KBM-7 (cell line): ENCODE results near the gene PHF19.

Source experiments
- DNase-seq: peaks from one replicate; pipeline ENCODE4 v3.0.0-alpha.2; 2015
- in situ Hi-C: fragments of 300-500 bp; cut with MboI; formaldehyde crosslinking; loops from 2 replicates; pipeline ENCODE4 v1.14.3; 2020; ENCODE audit warnings: low sequenced_read_pairs, low pct_unique_long_range_greater_than_20kb, mixed read lengths

PHF19 gene

DNA sequence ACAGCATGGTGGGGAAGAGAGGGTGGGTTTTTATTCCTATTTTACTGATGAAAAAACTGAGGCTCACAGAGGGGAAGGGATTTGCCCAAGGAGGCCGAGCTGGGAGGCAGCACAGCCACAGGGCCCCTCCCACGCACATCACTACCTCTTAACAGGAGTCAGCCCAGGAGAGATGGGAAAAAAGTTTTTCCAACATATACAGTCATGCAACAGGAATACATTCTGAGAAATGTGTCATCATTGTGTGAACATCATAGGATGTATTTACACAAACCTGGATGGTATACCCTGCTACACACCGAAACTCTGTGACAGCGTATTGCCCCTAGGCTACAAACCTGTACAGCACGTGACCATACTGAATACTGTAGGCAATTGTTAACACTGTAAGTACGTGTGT, 38.0 kb upstream of the PHF19 start:
- DNase-seq, result no peak
- in situ Hi-C loops, result no loop called here

DNA sequence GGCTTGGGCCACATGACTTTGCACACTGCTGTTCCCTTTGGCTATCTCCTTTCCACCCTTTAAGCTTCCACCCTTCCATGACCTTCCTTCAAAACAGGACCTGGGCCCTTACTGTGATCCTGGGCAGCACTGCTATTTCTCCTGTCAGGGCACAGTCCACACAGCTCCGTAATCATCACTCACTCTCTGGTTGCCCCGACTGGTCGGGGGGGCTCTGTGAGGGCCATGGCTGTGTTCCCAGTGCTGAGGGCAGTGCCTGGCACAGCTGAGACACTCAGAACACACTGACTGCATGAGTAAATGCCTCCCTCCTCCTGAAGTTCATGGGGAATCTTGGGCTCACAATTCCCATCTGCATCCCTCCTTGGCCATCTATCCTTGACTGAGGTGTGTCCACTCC, 37.4 kb upstream of the PHF19 start:
- in situ Hi-C loops, result no loop called here
- DNase-seq, result no peak

DNA sequence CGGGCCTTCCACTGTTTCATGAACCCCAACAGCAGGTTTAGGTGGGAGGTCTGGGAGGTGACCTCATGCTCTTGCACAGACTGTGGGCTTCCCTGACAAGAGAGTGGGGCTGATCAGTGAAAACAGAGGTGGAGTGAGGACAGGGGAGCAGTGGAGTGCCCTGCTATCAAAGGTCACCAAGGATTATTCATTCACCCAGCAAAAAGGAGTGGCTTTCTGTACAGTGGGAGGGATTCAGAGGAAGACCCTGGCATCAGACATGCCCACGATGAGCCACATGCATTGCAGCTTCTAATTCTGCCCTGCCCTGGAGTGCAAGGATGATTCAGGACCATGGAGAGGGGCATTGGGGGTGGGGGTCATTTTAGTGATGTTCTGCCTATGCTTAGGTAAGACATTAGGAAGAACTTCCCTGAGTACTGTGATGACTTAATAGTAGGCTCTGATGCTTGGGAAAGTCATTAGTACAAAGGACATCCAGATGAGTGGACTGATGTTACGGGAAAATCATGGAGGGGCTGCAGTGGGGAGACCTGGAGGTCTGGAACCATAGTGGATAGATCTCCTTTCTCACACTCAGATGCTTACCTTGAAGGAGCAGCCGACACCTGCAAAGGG, 36.8 kb upstream of the PHF19 start:
- in situ Hi-C loops, result no loop called here

DNA sequence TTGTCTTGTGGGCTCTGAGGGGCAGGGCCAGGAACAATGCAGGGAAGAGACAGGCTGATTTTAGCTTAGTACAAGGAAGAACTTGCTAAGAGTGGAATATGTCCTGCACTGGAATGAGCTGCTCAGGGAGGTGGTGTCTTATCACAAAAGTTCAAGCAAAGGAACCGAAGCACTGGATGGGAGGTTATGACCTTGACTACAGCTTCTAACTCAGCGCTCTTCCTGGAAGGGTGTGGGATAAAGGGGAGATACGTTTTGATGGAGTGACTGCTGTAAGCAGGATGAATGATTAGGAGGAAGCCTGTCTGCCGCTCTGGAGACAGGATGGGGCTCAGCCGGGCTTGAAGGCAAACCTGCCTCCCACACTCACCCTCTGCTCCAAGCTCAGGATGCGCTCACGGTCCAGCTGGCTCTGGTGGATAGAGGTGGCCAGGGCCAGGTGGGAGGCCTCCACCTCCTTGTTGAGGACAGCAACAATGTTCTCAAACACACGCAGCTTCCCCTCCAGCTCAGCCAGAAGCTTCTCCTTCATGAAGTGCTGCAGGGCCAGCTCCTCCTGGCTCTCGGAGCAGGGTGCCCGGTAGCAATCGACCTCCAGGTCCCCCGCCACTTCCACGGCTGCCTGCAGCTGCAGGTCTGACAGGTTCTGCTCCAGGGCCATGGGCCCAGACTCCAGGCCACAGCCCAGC, 36.1 kb upstream of the PHF19 start:
- in situ Hi-C loops, result no loop called here
- no peak for DNase-seq

More for the DNA sequence above, 36.8 kb upstream of the PHF19 start:
- DNase-seq, result no peak

DNA sequence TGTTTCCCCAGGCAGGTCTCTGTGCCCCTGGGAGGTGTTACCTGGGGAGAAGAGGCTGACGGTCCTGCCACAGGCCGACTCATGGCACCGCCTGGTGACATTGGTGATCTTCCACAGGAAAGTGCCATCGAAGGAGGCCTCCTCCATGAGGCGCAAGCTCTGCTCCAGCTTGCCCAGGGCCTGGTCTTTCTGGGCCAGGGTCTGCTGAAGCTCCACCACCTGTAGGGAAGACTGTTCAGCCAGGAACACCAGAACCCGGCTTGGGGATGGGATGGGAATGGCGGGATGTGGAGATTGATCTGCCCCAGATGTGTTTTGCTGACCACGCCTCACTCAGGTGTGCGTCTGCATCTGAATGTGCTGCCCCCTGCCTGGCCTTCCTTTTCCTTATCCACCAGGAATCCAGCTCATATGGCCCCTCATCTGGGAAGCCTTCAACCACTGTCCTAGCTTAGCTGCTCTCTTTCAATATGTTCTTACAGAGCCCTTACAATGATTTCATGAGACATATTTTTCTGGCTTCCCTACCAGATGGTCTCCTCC, 34.4 kb upstream of the PHF19 start:
- in situ Hi-C loops, result no loop called here
- DNase-seq, result no peak

DNA sequence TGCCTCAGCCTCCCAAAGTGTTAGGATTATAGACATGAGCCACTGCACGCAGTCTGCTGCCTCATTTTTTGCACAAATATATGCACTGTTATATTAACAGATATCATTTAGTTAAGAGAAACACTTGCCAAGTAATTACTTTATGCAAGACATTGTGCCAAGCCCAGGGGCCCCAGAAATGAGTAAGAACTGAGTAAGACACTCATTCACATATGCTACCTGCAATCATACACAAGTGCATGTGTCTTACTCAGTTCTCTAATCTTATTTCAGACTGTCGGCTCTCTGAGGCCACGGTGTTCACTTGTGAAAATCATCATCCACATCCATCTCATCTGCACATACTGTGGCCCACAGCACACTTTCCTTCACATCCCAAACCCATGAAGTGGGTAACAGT, 33.7 kb upstream of the PHF19 start:
- in situ Hi-C loops, result no loop called here
- DNase-seq, result no peak

DNA sequence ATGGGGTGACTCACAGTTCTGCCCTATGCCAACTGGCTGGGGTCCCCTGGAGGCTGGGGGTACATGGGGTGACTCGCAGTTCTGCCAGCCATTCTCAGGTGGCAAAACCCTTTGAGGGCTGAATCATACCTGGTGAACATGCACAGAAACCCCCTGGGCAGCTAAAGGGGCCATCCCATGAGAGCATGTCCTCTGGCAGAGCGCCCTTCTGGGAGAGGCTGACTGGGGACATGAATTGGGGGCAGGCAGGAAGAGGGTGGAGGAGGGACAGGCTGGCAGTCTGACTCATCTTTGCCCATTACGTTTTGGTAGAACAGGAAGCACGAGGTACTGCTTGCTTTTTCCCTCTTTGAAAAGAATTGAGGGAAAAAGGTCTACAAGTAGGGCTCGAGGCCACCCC, 32.9 kb upstream of the PHF19 start:
- in situ Hi-C loops, result no loop called here
- no peak for DNase-seq

DNA sequence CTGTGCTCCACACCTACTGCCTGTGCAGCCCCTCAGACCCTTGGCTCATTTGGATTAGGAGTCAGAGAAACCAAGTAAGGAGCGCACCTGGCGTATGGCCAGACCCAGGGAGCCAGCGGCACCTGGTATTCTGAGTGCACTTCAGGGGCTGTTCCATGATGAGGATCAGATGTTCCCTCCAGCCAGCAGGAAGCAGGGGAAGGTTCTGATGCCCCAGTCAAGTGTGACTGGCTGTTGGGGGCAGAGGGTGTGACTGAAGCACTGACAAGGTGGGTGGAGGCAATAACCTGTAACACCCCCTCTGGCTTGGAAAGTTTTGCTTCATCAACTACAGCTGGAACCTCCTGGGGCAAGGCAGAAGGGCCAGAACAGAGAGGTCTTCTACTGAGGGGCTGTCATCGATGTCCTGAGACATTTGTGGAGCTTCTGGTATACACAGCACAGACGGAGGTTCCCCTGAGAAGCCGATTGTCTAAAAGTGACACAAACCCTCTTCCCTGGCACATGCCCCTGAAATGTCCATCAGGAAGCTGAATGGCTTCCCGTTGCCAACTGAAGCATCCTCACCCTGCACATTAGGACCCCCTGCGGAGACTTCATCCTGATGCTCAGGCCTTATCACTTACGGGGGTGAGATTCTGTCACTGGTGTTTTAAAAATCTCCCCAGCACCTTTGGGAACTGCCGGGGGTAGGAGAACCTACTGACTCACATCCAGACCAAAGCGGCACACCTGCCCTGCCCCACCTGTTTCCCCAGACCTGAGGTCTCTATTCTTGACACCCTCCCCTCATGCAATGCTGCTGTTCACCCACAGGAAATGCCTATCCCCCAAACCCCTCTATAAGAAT, 28.6 kb upstream of the PHF19 start:
- no peak for DNase-seq
- in situ Hi-C loops, result no loop called here

DNA sequence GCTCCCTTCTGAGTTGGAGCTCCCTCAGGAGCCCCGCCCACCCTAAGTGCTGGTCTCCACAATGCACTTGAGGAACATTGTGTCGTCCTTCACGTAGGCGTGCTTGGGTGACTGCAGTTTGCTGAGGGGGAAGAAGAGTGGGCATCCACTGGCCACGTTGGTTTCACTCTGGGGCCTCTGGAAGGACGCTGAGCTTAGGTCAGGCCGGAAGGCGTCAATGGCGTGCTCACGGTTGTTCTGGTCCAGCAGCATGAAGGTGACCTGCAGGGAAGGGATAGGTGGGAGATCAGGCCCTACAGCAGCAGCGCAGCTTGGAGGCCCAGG, 28.0 kb upstream of the PHF19 start:
- DNase-seq, result no peak
- in situ Hi-C loops, result no loop called here

DNA sequence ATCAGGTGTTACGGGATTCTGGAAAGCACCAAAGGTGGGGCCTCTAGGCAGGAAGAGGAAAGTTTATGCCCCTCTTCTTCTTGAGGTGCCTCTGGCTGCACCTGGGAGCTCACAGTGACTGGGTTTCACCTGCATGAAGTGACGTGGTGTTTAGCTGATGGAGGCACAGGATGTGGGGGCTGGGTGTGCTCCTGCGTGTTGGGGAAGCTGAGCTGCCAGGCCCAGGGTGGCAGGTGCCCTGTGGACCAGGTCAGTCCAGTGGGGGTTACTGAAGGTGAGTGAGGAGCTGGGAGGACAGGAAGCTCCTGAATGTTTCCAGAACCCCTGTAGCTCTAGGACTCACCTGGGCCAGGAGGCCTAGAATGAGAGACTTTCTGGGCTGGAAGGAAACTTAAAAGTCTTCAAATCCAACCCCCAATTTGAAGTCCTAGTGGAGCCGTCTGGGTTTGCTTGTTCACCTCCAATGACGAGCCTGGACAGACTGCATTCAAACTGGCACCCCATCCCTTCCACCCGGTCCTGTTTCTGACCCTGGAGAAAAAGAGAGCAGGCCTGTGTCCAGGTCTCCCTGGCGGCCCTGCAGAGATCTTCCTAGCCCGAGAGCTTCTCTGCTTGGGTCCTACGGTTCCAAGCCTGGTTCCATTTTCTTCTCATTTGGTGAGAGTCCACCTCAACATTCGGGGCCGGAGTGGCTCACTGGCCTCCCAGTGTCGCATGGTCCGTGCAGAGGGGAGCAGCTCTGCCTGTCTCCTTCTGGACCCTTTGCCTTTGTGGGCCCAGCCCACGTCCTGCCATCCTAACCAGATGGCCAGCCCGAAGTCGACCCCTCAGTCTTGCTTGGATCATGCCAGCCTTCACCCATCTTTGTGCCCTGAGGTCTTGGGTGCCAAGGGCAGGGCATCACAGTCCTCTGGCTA, 27.3 kb upstream of the PHF19 start:
- in situ Hi-C loops, result no loop called here
- no peak for DNase-seq

DNA sequence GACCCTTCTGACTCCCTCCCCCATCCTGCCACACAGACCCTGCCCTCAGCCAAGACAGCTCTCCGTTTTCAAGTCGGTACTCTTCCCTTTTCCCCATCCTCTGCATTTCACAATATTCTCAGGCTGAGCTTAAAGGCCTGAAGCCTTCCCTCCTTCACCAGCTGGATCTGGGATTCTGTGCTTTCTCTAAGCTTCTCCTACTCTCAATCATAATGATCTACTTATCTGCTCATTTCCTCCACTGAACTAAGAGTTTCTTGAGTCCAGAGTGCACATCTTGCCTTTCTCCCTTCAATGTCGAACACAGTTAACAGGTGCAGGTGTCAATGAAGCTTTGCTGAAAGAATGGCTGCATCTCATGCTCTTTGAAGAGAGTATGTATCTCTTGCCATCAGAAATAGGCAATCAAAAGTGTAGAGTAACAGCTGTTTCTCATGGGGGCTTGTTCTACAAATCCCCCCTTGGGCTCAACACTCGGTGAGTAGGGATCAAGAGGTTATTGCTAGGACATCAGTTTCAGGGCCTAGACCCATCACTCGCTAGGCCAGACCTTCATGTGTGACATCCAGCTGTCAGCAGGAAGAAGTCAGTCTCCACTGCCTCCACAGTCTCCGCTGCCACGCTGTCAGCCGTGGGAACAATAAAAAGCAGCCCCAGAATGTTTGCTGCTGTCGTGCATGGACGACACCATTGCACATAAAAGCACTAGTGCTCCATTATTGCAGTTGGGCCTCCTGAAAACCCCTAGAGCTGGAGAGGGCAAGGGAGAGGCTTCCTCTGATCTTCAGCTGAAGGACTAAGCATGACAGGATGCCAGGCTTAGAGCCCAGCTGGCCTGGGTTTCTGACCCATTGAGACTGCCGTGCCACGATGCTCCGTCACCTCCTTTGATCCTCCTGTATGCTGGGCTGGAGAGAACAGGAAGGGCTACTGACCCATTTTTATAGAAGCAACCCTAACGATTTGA, 25.9 kb upstream of the PHF19 start:
- in situ Hi-C loops, result no loop called here
- no peak for DNase-seq

DNA sequence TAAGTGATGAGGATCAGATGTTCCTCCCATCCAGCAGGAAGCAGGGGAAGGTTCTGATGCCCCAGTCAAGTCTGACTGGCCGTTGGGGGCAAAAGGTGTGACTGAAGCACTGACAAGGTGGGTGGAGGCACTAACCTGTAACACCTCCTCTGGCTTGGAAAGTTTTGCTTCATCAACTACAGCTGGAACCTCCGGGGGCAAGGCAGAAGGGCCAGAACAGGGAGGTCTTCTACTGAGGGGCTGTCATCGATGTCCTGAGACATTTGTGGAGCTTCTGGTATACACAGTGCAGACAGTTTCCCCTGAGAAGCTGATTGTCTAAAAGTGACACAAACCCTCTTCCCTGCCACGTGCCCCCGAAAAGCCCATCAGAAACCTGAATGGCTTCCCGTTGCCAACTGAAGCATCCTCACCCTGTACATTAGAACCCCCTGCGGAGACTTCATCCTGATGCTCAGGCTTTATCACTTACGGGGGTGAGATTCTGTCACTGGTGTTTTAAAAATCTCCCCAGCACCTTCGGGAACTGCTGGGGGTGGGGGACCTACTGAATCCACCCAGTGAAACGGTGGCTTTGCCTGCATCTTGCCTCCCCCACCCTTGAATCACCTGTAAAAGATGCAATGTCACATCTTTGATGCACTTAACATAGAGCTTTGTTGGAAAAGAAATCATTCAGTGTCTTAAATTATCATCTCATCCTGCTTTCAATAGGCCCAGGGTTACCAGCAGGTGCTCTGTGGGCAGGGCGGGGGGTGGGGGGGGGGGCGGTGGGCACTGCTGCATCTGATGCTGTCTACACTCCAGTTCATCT, 25.0 kb upstream of the PHF19 start:
- in situ Hi-C loops, result no loop called here
- DNase-seq, result no peak

DNA sequence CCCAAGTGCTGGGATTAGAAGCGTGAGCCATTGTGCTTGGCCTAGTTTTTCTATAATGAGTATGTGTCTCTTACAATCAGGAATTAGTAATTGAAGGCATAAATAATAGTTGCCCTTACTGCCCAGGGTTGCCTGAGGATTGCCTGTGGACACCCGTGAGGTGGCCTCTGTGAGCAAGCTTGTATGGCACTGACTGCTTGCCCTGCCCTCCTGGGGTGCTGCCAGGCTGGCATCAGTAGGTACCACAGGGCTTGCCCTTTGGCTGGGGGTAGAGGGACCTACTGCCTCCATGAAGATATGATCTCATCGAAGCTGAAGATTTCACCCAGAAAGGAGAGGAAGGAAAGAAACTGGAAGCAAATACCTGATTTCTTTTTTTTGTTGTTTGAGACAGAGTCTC, 23.8 kb upstream of the PHF19 start:
- DNase-seq, result no peak
- in situ Hi-C loops, result no loop called here

DNA sequence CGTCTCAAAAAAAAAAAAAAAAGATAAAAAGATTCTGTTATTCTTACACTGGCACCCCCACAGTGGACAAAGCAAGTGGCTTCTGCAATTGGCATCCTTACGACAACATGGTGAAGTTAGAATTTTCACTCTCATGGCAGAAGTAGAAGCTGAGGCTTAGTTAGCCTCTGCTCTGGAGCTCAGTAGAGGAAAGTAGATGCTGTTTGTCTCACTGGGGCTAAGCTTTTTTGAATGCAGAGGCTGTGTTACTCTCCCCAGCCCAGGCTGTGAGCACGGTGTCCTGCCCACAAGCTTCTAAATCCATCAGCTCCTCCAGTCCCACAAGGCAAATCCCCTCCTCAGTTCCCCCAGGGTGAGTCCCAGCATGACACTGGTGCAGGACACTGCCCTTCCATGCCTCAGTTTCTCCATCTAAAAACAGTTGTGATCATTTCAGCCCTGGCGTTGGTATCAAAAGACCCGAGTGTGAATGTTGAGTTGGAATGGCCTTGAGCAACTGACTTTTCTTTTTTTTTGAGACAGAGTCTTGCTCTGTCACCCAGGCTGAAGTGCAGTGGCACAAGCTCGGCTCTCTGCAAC, 22.6 kb upstream of the PHF19 start:
- in situ Hi-C loops, result no loop called here
- no peak for DNase-seq

DNA sequence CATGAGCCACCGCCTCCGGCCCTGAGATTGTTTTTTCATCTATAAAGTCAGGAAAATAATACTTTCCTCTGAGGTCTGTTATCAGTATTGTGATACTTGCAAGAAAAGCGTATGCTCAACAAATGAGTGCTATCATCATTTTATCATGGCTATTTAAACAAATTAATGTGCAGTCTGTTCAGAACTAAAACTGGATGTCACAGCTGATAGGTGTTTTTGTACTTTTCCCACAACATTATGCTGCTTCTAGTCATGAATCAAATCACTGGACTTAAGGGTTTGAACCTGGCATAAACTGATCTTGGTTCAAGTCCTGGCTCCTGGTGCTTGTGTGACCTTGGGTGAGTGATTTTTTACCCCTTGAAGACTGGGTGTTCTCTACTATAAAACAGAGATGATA, 21.4 kb upstream of the PHF19 start:
- in situ Hi-C loops, result no loop called here
- no peak for DNase-seq

DNA sequence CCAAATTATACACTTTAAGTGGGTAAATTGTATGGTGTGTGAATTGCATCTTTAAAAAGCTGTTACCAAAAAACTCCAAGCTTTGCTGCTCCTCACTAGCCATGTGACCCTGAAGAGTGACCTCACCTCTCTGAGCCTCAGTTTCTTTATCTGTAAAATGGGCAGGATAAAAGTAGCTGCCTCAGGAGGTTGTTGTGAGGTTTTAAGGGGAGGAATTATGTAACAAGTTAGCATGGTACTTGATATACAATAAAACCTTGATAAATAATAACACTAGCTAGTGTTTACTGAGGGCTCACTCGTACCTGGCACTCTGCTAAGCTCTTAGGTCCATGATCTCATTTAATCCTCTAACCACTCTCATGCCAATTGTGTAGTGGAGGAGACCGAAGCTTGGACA, 19.0 kb upstream of the PHF19 start:
- in situ Hi-C loops, result no loop called here

More for the DNA sequence above, 19.0 kb upstream of the PHF19 start:
- DNase-seq, result no peak
